ENCODE measurements around the gene ASPA.
A peak's percentile ranks its signal among the peaks of the same experiment; 100 is the strongest.
"Not testable (repeated sequence)": the region's sequence is repeated elsewhere in the genome, so short reads cannot be mapped to it uniquely, and the experiment has no call there.

ASPA gene

DNA sequence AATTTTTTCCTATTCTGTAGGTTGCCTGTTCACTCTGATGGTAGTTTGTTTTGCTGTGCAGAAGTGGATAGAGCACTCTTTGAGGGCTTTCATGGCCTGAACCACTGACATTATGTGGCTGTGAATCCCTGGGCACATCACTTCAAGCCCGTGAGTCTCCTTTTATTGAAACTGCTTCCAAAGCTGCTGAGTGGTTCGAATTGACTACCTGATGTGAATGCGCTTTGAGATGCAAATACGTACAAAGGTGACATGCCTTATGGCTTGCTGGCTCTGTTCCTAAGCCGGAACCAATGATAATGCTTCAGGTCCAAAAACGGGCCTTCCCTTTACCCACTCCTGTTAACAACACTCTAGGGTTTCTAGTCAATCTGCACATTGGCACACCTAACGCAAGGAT is 34.3 kb downstream of the ASPA start:
- no peak for DNase-seq

DNA sequence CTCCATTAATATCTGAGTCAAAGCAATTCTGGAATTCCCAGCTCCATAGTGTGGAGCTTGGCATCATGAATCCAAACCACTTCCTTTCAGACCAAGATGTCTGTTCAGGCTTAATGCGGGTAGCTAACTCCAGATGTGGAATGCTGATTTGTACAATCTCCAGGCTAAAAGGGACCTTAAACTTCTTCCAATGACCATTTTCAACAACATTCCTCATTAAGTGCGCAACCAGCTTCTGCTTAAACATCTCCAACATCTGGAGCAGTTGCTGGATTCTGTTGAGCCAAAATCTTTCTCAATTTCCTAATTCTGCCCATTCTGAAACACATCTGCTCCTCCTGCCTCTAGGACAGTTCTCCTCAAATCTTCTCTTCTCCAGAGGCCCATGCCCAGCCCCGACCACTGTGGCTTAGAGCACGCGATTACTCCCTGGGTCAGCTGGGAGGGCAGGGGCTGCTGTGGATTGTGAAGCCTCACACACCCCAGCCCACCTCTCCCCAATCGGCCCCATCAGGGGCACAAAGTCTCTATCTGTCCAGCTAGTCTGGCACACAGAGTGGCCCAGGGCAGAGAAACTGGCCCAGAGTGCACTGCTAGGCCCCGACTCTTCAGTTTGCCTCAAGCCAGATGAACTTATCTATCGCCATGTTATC is 36.2 kb downstream of the ASPA start:
- DNase-seq = no peak

DNA sequence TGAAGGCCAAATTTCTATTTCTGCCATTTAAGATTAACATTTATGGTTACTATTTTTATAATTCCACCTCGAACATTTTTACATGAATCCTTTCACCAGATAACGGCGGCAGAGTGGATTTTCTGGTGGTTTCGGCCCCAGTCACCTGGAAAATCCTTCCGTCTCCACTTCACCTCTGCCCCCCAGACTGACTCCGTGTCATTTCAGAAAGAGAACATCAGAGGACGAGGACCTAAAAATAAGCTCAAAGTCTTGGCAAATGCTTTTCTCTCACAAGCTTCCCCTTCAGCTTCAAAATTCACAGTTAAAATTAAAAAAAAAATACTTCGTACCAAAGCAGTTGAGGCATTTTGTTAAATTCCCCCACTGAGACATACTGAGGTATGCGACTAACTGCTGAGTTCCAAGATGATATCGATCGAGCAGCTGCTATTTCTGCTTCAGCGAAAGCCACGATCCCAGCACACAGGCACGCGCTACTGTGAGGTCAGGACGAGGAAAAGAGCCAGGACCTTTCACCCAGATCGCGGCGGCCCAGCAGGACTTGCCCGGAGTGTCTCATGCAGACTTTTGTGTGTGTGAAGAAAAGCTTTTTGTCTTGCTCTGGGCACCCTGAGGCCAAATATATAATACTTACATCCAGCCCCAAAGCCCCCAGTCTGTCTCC is 36.8 kb downstream of the ASPA start:
- no peak for DNase-seq

DNA sequence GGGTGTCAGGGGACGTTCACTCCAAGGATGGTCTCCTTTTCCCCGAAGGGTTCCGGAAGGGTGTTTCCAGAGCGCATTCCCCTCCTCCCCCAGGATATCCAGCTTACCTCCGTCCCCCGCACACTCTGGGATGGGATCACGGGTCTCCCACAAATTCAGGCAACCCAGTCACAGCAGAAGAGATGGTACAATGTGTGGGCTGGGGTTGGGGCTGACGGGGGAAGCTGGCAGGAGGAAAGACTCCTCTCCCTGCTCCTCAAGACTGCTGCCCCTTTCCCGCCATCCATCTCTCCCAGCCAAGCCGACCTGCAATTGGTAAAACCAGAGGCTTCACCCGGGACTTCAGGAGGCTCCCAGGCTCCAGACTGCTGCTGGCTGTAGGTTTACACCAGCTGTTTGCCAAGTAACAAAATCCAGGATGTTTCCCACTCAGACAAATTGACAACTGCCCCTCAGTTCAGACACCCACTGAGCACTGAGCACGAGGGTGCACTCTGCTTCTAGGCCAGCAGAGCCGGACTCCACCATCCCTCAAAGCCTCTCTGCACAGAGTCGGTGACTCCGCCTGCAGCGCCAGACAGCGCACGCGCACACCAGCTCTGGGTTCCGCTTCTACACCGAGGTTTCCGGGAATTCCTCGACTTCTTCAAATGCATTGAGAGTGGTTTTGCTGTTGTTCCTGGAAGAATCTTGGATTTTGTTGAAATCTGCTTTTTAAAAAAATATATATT is 37.7 kb downstream of the ASPA start:
- DNase-seq = no peak

DNA sequence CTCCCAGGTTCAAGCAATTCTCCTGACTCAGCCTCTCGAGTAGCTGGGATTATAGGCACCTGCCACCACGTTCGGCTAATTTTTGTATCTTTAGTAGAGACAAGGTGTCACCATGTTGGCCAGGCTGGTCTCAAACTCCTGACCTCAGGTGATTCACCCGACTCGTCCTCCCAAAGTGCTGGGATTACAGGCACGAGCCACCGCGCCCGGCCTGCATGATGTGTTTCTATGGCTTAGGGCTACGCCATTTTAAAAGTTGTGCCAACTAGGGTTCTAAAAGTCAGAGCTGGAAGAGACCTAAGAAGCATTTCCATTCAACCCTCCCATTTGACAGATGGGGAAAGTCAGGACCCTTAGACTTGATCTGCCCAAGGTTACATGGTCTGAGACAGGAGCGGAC is 38.4 kb downstream of the ASPA start:
- not testable (repeated sequence) for DNase-seq

DNA sequence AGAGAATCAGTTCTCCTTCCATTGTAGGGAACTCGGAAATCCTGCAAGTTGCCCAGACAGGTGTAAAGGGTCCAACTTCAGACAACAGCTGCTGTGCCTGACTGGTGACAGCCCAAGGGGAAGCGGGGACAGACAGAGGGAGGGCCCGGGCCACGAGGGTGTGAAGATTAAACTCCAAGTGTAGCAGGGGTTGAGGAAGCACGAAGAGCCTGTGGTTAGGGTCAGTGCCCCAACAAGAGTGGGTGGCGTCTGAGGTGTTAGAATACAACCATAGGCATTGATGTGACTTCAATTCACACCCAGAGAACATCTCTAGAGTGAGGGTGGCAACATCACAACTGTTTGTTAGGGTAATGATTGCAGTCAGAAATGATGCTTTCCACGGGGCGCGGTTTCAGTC is 39.1 kb downstream of the ASPA start:
- no peak for DNase-seq

DNA sequence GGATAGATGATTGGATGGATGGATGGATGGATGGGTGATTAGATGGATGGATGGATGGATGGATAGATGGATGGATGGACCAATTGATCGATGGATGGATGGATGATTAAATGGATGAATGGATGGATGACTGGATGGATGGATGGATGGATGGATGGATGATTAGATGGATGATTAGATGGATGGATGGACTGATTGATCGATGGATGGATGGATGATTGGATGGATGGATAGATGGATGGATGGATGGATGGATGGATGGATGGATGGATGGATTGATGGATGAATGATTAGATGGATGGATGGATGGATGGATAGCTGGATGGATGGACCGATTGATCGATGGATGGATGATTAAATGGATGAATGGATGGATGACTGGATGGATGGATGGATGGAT is 43.7 kb downstream of the ASPA start:
- not testable (repeated sequence) for DNase-seq

DNA sequence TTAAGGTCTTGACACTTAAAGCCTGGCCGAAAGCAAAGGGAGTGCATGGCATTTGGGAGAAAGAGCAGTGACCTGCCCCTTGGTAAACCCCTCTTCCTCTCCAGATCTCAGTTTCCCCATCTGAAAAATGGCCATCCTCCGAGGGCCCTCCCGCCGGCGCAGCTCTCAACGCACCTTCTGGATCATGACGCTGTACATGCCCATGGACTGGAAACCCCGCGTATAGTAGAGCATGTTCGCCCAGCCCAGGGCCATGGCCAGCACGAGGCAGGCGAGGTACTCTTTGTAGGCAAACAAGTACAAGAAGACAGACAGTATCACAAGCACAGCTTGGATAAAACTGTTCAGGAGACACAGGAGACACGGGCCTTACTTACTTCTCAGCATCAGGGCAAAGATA is 48.2 kb downstream of the ASPA start:
- DNase-seq = no peak

DNA sequence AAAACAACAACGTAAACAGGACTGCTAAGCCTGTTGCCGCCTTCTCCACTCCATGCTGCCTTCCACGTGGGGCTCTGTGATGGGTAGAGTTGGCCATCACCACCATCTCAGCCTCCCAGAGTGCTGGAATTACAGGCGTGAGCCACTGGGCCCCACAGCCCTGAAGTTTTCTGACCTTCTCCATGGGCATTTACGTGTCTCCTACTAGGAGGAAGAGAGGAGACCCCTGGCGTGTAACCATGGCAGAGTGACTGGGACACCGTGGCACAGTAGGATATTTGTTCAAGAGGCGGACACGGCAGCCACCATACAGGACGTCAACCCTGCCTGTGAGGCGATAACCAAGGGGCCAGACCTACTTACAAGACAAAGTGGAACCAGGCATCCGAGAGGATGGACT is 50.7 kb downstream of the ASPA start:
- DNase-seq = no peak

DNA sequence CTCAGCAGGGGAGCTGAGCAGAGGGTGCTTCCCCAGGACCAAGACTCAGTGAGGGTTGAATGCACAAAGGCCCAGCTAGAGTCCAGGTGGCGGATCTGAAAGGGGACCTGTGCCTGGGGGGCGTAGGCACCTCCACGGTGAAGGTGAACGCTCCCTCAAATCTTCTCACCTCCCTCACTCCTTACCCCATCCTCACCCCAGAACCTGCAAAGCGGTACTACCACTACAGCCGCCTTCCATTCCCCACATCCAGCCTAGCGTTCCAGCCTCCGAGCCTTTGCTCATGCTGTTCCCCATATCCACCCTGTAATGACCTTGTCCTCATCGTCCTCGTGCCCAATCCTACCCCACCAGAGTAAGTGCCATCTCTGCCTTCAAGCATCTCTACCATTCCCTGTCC is 51.2 kb downstream of the ASPA start:
- DNase-seq = no peak

DNA sequence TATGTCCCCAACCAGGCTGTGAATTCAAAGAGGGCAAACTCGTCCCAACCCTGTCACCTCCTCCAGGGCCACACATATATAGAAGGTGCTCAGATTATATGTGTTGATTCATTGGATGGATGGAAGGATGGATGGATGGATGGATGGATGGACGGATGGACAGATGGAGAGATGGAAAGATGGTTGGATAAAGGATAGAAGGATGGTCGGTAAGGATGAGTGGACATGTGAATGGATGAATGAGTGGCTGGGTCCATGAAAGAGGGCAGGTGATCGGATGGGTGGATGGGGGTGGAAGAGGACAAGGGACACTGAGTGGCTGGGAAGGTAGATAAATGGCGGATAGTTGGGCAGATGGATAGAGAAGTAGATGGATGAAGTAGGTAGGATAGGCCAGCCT is 51.7 kb downstream of the ASPA start:
- DNase-seq = no peak

DNA sequence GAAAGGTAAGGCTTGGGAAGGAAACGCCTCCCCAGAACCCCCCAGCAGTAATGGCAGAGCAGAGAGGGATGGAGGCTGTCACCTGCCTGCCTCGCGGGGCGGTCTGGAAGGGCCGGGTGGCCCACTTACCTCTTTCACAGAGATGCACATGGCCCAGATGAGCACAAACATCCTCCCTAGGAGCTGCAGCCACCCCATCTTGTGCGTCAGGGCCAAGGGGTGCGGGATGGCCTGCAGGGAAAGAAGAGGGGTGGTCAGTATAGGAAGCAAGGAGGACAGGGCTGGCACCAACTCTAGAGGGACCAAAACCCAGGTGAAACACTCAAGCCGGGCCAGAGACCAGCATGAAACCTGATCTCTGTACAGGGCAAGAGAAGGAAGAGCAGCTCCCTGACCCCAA is 52.1 kb downstream of the ASPA start:
- DNase-seq = no peak

DNA sequence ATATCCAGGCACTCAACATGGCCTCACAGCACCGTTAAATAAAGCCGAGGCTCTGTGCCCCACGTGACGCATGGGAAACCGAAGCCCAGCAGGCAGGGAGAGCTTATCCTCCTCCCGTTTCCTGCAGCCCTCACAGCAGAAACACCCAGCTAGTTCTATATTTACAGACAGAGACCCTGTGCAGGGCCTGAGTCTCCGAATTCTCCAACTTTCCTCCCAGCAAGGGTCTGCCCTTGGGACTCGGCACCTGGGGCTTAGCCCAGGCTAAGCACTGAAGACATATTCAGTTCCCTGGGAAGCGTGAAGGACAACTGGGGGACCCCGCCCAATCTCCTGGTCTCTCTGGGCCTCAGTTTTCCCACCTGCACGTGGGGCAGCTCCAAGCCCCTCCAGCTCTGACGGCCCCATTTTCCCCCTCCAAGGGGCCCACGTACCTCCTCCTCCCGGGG is 52.6 kb downstream of the ASPA start:
- DNase-seq = no peak

DNA sequence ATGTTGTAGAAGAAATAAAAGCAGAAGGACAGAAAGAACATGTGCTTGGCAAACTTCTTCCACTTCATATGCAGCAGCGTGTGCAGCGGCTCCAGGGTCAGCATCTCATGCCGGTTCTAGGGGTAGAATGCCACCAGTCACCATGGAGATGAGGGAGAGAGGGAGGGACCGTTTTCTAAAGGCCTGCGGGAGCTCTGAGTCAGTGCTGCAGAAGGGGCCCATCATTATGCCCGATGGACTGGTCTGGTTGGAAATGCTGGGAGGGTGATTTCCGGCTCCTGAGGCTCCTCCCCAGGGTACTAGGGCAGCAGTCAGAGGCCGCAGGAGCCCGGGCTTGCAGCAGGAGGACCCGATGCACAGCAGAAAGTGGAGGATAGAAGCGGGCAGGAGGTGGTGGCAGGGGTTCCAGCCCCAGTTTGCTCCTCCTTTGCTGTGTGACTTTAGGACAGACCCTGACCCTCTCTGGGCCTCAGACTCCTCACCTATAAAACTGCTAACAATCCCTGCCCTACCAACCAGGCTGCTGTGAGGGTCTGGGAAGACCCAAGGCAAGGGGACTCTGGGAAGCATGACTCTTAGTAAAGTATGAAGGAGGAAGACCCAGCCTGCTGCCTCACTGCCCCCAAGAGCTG is 53.2 kb downstream of the ASPA start:
- no peak for DNase-seq

DNA sequence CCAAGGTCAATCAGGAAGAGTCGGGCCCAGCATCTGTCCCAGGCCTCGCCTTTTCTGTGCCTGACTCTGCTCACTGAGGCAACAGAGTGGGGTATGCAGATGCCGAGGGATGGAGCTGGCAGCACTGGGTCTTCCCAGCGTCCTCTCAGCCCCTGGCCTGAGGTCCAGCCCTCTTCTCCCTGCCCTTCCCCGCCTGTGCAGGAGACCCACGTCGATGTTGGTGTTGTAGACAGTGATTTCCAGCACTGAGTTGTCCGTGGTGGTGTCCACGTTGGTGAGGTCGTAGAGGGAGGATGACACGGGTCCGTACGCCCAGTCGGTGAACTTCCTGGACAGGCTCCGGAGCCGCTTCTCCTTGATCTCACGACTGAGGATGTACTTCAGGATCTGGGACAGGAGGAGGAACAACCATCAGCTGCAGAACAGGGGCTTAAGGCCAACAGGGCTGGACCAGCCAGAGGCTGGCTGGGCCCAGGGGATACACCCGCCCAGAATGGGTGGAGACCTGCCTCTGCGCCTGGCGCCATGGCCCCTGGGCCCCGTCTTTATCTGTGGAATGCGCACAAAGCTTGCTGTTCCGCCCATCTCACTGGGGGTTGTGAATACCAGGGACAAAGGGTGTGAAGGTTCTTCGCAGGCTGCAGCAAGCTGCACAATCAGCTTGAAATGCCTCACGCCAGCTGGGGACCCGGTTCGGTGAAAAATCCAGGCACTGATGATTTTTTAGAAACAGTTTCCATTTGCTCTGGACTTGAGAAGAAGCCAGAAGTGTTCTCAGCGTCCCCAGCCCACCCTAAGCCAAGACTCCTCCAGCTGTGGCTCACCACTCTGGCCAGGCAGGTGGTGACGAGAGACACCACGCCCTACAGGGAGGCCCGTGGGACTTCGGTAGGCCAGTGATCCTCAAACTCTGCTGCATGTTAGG is 54.3 kb downstream of the ASPA start:
- DNase-seq = no peak

DNA sequence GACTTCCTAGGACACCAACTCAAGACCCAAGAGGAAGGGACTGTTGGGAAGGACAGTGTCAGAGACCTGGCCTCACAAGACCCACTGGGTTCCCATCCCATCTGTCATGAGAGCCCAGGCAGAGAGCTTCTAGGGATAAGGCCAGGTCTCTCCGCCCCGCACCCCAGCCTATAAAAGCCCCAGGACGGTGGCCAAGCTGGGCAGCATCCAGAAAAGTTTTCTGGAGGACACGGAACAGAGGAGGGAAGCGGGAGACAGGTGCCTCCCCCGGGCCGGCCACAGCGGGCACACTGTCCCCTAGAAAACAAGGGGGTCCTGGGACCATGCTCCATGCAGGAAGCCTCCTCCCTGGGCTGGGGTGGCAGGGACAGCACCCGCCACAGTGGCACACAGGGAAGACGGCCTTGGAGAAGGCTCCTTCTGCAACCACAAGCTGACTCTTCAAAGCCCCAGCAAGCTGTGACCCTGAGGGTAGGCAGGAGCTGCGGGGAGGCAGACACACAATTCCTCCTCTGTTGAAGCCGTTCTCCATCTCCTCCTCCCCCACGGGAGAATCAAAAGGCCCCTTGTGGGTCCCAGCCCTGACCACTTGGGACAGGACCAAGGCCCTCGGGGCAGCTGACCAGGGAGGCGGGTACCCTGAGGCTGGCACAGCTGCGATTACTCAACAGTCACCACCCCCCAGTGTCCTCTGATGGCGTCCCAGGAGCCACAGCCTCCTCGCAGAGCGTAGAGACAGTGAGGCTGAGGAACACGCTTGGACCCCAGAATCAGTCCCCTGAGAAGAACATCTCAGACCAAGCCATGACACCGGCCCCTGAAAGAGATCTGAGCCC is 55.7 kb downstream of the ASPA start:
- no peak for DNase-seq

DNA sequence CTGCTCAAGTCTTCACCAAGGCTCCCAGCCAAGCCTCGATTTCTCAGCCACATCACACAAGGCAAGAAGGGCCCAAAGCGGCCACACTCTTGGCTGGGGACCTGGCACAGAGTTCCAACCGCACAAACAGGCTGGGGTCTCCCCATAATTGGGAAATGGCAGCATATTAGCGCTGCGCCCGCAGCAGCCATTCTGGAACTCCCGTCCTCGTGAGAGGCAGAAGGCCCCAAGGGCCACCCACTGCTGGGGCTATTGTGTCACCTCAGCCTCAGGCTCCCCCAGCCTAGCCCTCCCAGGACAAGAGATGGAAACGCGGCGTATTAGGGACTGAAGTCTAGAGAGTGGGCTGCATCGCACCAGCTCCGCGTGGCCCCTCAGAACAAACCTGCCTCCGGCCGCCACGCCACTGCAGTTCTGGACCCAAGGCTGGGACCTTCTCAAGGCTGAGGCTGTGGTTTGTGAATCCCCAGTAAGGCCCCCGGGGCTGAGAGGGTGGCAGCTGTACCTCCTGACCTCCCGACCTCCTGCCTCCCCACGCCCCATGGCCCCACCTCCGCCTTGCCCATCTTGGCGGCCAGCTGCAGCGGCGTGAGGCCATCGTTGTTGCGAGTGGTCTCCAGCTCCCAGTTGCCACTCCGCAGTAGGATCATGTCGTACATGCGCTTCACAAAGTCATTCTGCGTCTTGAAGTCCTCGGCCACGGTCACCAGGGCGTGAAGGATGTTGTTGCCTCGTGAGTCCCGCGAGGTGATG is 56.5 kb downstream of the ASPA start:
- no peak for DNase-seq

DNA sequence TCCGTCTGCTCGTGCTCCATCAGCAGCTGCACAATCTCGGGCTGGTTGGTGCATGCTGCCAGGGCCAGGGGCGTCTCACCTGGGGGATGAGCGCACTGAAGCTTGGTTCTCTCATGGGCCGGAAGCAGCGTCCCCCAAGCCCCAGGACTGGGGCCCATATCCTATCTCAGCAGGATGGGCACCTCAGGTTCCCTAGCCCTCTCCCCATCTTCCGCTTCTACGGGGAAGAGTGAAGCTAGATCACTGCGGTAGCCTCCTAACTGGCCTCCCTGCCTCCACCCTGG is 57.0 kb downstream of the ASPA start:
- no peak for DNase-seq

DNA sequence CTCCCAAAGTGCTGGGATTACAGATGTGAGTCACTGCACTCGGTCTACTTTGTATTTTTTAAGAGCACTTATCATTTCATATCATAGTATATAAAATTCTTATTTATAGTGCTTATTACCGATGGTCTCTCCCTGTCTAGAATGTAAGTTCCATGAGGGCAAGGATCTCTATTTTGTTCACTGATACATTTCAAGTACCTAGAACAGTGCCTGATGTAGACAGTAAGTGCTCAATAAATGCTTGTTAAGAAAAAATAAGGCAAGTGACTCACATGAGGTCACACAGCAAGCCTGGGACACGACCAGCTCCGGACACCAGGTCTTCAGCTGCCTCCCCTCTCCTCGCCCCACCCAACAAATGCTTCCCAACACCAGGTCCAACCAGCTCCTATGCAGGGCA is 58.0 kb downstream of the ASPA start:
- no peak for DNase-seq

DNA sequence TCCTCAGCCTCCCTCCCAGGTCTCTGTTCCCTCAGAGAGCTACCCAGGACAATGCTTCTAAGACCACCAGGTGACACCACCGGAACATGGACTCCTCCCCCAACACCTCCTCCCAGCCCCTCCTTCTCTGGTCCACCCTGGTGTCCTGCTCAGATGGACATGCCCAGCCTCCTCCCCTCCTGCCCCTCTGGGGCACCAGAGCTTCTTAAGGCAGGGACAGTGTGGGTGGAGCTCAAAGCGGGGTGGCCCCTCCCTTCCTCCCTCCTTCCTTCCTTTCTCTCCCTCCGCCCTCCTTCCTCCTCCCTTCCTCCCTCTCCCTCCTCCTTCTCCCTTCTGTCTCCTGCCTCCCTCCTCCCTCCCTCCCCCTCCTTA is 59.1 kb downstream of the ASPA start:
- DNase-seq = no peak

DNA sequence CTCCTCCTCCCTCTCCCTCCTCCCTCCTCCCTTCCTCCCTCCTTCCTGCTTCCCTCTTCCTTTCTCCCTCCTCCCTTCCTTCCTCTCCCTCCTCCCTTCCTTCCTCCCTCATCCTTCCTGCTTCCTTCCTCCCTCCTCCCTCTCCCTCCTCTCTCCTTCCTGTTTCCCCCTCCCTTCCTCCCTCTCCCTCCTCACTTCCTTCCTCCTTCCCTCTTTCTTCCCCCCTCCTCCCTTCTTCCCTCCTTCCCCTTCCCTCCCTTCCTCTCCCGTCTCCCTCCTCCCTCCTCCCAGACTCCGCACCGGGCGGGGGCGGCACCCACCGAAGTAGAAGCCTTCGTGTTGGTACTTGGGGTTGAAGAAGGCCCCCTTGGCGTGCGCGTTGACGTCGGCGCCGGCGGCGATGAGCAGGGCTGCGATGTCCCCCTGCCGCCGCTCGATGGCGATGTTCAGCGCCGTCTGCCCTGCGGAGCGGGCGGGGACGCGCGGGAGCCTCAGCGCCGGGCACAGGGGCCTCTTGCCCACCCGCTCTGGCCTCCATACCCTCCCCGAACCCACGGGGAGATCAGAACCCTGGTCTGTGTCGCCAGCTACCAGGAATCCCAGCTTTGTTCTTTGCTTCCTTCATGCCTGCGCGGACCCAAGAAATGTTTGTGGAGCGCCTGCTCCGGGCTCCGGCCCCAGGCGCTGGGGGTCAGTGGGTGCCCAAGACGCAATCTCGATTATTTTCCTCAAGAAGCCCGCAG is 59.6 kb downstream of the ASPA start:
- DNase-seq = peak; percentile 70
